ENCODE results near the gene MNS1. TPM values are rescaled to one million over a fixed set of nuclear protein-coding genes. Genes with fewer than 3 reads are reported as not detected.

The MNS1 gene, protein sequence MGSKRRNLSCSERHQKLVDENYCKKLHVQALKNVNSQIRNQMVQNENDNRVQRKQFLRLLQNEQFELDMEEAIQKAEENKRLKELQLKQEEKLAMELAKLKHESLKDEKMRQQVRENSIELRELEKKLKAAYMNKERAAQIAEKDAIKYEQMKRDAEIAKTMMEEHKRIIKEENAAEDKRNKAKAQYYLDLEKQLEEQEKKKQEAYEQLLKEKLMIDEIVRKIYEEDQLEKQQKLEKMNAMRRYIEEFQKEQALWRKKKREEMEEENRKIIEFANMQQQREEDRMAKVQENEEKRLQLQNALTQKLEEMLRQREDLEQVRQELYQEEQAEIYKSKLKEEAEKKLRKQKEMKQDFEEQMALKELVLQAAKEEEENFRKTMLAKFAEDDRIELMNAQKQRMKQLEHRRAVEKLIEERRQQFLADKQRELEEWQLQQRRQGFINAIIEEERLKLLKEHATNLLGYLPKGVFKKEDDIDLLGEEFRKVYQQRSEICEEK
- total RNA-seq = 1.1 and 1.5 TPM in 2 replicates

DNA sequence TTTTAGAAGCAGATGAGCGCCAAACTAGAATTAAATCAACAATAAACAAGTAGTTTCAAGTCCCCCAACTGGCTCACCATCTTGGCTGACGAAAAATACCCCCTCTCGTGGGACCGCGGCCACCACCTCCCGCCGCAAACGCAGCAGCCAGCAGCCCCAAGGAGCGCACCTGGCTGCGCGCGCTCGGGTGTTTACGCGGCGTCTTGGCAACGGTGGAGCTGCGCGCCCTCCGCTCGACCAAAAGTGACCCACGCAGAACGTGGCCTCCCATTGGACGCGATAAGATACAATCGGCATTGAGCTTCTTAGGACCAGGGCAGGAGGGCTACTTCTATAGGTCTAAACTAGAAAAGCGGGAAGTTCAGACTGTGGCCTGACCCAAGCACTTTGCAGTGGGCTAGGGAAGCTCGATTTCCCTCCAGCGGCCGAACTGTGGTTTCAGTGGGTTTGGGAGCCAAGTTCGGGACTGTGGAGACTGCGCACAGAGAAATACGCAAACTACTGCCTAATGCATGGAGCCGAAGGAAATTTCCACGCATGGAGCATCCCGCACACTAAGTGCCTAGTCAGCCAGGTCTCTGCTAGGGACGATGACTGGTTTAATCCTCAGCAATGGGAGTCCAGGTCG, at the start of gene MNS1:
Gene MNS1 (minus strand): TSS at position 245 of the 628 bp plus-strand sequence. CDS start 165 bp downstream, at position 80.

Other genes with a start within 250 kb of the MNS1 start
- gene RFX7, start 221.3 kb downstream of the MNS1 start, total RNA-seq = 7.5 and 9.0 TPM in 2 replicates
- 1.6 and 3.1 TPM in 2 replicates for gene TEX9, start 99.7 kb downstream of the MNS1 start, total RNA-seq